Measurements from ENCODE around the gene MRGPRD. TPM values are rescaled to one million over a fixed set of nuclear protein-coding genes. Genes with fewer than 3 reads are reported as not detected.

The MRGPRD gene
- polyA plus RNA-seq, 1 donor = 0.16 TPM

- Histone ChIP-seq H3K4me1 (ENCODE audit: control insufficient read depth, insufficient read depth, low read length) (no peaks in the 10 kb centered on the region), H3K27ac (ENCODE audit: low read length) (no peak overlapping the region), H3K36me3 (ENCODE audit: control insufficient read depth, insufficient read depth, low read length) (peaks cover 90% of the 10 kb centered on the region), H3K9me3 (ENCODE audit: control insufficient read depth, low read depth, low read length) (peaks cover 7% of the 10 kb centered on the region), H3K4me3 (ENCODE audit: low read length) (no peak overlapping the region), H3K27me3 (ENCODE audit: control insufficient read depth, insufficient read depth, low read length) (no peaks in the 10 kb centered on the region)
- WGBS (ENCODE audit: insufficient coverage, low lambda C conversion rate) = 100% methylated on average over 2 of the region's 21 CpGs
- no peak for DNase-seq
These were observed 49.6 kb downstream of the MRGPRD start for GRCh38 chr11:68930991-68931855.

Other genes with a start within 250 kb of the MRGPRD start
- gene TESMIN, start 229.5 kb downstream of the MRGPRD start, polyA plus RNA-seq = 10.0 TPM
- gene CPT1A, start 139.1 kb downstream of the MRGPRD start, polyA plus RNA-seq = 41.5 TPM
- gene MRPL21, start 77.2 kb downstream of the MRGPRD start, polyA plus RNA-seq = 71.8 TPM
- gene IGHMBP2, start 77.1 kb downstream of the MRGPRD start, polyA plus RNA-seq = 19.9 TPM
- gene MRGPRF, start 32.3 kb upstream of the MRGPRD start, polyA plus RNA-seq = 17.6 TPM
- 31.0 TPM for gene TPCN2, start 67.9 kb upstream of the MRGPRD start, polyA plus RNA-seq
- gene SMIM38, start 174.9 kb upstream of the MRGPRD start, polyA plus RNA-seq = 0.30 TPM

All from large intestine (tissue), 3 donors.